ENCODE measurements around the gene SRGAP1. TPM values are rescaled to one million over a fixed set of nuclear protein-coding genes. Genes with fewer than 3 reads are reported as not detected.
A peak's percentile ranks its signal among the peaks of the same experiment; 100 is the strongest.

SRGAP1 gene
- polyA plus RNA-seq, 1 donor (not counting 4 experiments of a cell fraction or from before 2014, with no cell fraction given) = 4.5 TPM

DNA sequence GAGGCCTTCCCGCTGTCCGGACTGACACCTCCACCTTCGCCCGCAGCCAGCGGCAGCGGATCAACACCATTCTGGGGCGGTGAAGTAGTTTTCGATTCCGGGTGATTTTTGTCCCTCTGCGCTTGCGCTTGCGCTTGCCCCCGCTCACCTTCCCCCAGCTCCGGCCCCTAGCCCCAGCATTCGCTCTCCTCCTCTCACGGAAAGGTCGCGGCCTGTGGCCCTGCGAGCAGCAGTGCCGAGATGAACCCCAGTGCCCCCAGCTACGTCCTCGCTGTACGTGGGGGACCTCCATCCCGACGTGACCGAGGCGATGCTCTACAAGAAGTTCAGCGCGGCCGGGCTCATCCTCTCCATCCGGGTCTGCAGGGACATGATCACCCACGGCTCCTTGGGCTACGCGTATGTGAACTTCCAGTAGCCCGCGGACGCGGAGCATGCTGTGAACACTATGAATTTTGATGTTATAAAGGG lies 22.7 kb upstream of the SRGAP1 start:
- TF ChIP-seq EZH2 (IDR thresholded peaks at IDR 0.05; ENCODE audit: low read length) = no peak
- TF ChIP-seq, protein P1, sequence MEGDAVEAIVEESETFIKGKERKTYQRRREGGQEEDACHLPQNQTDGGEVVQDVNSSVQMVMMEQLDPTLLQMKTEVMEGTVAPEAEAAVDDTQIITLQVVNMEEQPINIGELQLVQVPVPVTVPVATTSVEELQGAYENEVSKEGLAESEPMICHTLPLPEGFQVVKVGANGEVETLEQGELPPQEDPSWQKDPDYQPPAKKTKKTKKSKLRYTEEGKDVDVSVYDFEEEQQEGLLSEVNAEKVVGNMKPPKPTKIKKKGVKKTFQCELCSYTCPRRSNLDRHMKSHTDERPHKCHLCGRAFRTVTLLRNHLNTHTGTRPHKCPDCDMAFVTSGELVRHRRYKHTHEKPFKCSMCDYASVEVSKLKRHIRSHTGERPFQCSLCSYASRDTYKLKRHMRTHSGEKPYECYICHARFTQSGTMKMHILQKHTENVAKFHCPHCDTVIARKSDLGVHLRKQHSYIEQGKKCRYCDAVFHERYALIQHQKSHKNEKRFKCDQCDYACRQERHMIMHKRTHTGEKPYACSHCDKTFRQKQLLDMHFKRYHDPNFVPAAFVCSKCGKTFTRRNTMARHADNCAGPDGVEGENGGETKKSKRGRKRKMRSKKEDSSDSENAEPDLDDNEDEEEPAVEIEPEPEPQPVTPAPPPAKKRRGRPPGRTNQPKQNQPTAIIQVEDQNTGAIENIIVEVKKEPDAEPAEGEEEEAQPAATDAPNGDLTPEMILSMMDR (optimal IDR thresholded peaks at IDR 0.05 in 1 of 3, IDR thresholded peaks at IDR 0.05 in 1 of 3, conservative IDR thresholded peaks at IDR 0.05 in 1 of 3; ENCODE audit: extremely low read depth in 1 of 3, insufficient read depth in 2 of 3, low read length in 3 of 3) = no peak
- H2AFZ ChIP-seq (ENCODE audit: control insufficient read depth, low read length) = peak overlapping the region; percentile 94

DNA sequence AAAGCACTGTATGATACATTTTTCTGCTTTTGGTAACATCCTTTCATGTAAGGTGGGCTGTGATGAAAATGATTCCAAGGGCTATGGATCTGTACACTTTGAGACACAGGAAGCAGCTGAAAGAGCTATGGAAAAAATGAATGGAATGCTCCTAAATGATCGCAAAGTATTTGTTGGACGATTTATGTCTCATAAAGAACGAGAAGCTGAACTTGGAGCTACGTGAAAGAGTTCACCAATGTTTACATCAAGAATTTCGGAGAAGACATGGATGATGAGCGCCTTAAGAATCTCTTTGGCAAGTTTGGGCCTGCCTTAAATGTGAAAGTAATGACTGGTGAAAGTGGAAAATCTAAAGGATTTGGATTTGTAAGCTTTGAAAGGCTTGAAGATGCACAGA lies 22.1 kb upstream of the SRGAP1 start:
- Histone ChIP-seq H3K27ac (ENCODE audit: control insufficient read depth, insufficient read depth, low read length) (peak overlapping the region; percentile 64), H3K4me2 (ENCODE audit: control insufficient read depth, extremely low read depth, insufficient read depth, low read depth, low read length) (peak overlapping the region; percentile 91), H3K79me2 (ENCODE audit: control insufficient read depth, insufficient read depth, low read length) (no peaks in the 10 kb centered on the region), H2AFZ (ENCODE audit: control insufficient read depth, low read length) (peak overlapping the region; percentile 94), H3K9ac (ENCODE audit: control insufficient read depth, extremely low read depth, insufficient read depth, low read length) (no peak overlapping the region), H4K20me1 (ENCODE audit: control insufficient read depth, extremely low read depth, insufficient read depth, low read length) (no peaks in the 10 kb centered on the region), H3K4me3 (ENCODE audit: control insufficient read depth in 2 of 3, extremely low read depth in 1 of 3, insufficient read depth in 2 of 3, low read depth in 1 of 3, low read length in 3 of 3) (peak overlapping the region; percentile 33 to 74 (median 53)), H3K36me3 (ENCODE audit: control insufficient read depth in 2 of 2, extremely low read depth in 1 of 2, insufficient read depth in 2 of 2, low read length in 2 of 2) (no peaks in the 10 kb centered on the region), H3K9me3 (ENCODE audit: control insufficient read depth, low read depth, low read length) (no peaks in the 10 kb centered on the region), H3K4me1 (ENCODE audit: control insufficient read depth, extremely low read depth, insufficient read depth, low read length) (peaks cover 7% of the 10 kb centered on the region), H3K27me3 (ENCODE audit: control insufficient read depth, extremely low read depth, insufficient read depth, low read length) (no peaks in the 10 kb centered on the region), H3K9me1 (ENCODE audit: control insufficient read depth, extremely low read depth, insufficient read depth, low read length) (no peaks in the 10 kb centered on the region)
- DNase-seq (ENCODE audit: low read depth, low spot score) (peak; percentile 42), FAIRE-seq (peak; percentile 95)
- dilution Hi-C loops (cut with MboI; ENCODE audit: extremely low pct_ligation_motif_present, low sequenced_read_pairs) = no loop called here
- TF ChIP-seq, protein P1 (optimal IDR thresholded peaks at IDR 0.05 in 1 of 3, IDR thresholded peaks at IDR 0.05 in 1 of 3, conservative IDR thresholded peaks at IDR 0.05 in 1 of 3; ENCODE audit: extremely low read depth in 1 of 3, insufficient read depth in 2 of 3, low read length in 3 of 3) = no peak
- no peak for TF ChIP-seq EZH2 (IDR thresholded peaks at IDR 0.05; ENCODE audit: low read length)

More for the DNA sequence above, 22.7 kb upstream of the SRGAP1 start:
- Histone ChIP-seq H3K9me1 (ENCODE audit: control insufficient read depth, extremely low read depth, insufficient read depth, low read length) (no peaks in the 10 kb centered on the region), H3K4me1 (ENCODE audit: control insufficient read depth, extremely low read depth, insufficient read depth, low read length) (peaks cover 7% of the 10 kb centered on the region), H3K79me2 (ENCODE audit: control insufficient read depth, insufficient read depth, low read length) (no peaks in the 10 kb centered on the region), H4K20me1 (ENCODE audit: control insufficient read depth, extremely low read depth, insufficient read depth, low read length) (no peaks in the 10 kb centered on the region), H3K27ac (ENCODE audit: control insufficient read depth, insufficient read depth, low read length) (peak overlapping the region; percentile 64), H3K4me2 (ENCODE audit: control insufficient read depth, extremely low read depth, insufficient read depth, low read depth, low read length) (peak overlapping the region; percentile 91), H3K36me3 (ENCODE audit: control insufficient read depth in 2 of 2, extremely low read depth in 1 of 2, insufficient read depth in 2 of 2, low read length in 2 of 2) (no peaks in the 10 kb centered on the region), H3K4me3 (ENCODE audit: control insufficient read depth in 2 of 3, extremely low read depth in 1 of 3, insufficient read depth in 2 of 3, low read depth in 1 of 3, low read length in 3 of 3) (peak overlapping the region; percentile 33 to 74 (median 53)), H3K9ac (ENCODE audit: control insufficient read depth, extremely low read depth, insufficient read depth, low read length) (peak overlapping the region; percentile 35), H3K27me3 (ENCODE audit: control insufficient read depth, extremely low read depth, insufficient read depth, low read length) (no peaks in the 10 kb centered on the region), H3K9me3 (ENCODE audit: control insufficient read depth, low read depth, low read length) (no peaks in the 10 kb centered on the region)
- dilution Hi-C loops (cut with MboI; ENCODE audit: extremely low pct_ligation_motif_present, low sequenced_read_pairs) = no loop called here
- DNase-seq (ENCODE audit: low read depth, low spot score) (no peak), FAIRE-seq (no peak)
